ENCODE measurements around the gene CPNE7. TPM values are rescaled to one million over a fixed set of nuclear protein-coding genes. Genes with fewer than 3 reads are reported as not detected.

The CPNE7 gene
- polyA plus RNA-seq, 1 donor from 2014 or later, result 0.15 TPM

- no peak overlapping the region for H3K4me3 ChIP-seq (ENCODE audit: low read length)
- H4K20me1 ChIP-seq (ENCODE audit: insufficient read depth), result no peaks in the 10 kb centered on the region
- no peaks in the 10 kb centered on the region for H3K79me2 ChIP-seq (replicated peaks; ENCODE audit: insufficient read depth, low read length)
- H3K36me3 ChIP-seq (ENCODE audit: insufficient read depth, low read length), result no peaks in the 10 kb centered on the region
- H3F3A ChIP-seq (ENCODE audit: insufficient read depth, low read length, poor library complexity, severe bottlenecking), result no peaks in the 10 kb centered on the region
- H3K9ac ChIP-seq (ENCODE audit: low read length), result no peak overlapping the region
- H3K9me3 ChIP-seq (ENCODE audit: low read length), result no peaks in the 10 kb centered on the region
- no peak overlapping the region for H3K27ac ChIP-seq (ENCODE audit: low read length)
- H2AFZ ChIP-seq (ENCODE audit: low read depth, low read length), result no peak overlapping the region
- H3K27me3 ChIP-seq (ENCODE audit: insufficient read depth, low read depth, low read length), result no peaks in the 10 kb centered on the region
- TF ChIP-seq TAF1 (IDR thresholded peaks at IDR 0.05; ENCODE audit: low read depth) (no peak), RAD21 (conservative IDR thresholded peaks at IDR 0.05) (no peak), MXI1 (conservative IDR thresholded peaks at IDR 0.05; ENCODE audit: poor library complexity, severe bottlenecking) (no peak), POLR2AphosphoS5 (IDR thresholded peaks at IDR 0.05) (no peak), SMC3 (conservative IDR thresholded peaks at IDR 0.05; ENCODE audit: poor library complexity) (no peak), EP300 (conservative IDR thresholded peaks at IDR 0.05; ENCODE audit: poor library complexity, severe bottlenecking) (no peak), EZH2 (IDR thresholded peaks at IDR 0.05; ENCODE audit: borderline replicate concordance, insufficient read depth, low read length, poor library complexity, severe bottlenecking) (no peak), REST (IDR thresholded peaks at IDR 0.05; ENCODE audit: borderline replicate concordance) (no peak)
- TF ChIP-seq, protein P1, sequence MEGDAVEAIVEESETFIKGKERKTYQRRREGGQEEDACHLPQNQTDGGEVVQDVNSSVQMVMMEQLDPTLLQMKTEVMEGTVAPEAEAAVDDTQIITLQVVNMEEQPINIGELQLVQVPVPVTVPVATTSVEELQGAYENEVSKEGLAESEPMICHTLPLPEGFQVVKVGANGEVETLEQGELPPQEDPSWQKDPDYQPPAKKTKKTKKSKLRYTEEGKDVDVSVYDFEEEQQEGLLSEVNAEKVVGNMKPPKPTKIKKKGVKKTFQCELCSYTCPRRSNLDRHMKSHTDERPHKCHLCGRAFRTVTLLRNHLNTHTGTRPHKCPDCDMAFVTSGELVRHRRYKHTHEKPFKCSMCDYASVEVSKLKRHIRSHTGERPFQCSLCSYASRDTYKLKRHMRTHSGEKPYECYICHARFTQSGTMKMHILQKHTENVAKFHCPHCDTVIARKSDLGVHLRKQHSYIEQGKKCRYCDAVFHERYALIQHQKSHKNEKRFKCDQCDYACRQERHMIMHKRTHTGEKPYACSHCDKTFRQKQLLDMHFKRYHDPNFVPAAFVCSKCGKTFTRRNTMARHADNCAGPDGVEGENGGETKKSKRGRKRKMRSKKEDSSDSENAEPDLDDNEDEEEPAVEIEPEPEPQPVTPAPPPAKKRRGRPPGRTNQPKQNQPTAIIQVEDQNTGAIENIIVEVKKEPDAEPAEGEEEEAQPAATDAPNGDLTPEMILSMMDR (IDR thresholded peaks at IDR 0.05; ENCODE audit: poor library complexity, severe bottlenecking), result no peak
- H3K9me2 ChIP-seq (ENCODE audit: insufficient read depth, low read length), result no peaks in the 10 kb centered on the region
- H3K4me2 ChIP-seq (ENCODE audit: low read length), result no peak overlapping the region
These were observed 26.4 kb upstream of the CPNE7 start for GRCh38 chr16:89549007-89549700.

DNA sequence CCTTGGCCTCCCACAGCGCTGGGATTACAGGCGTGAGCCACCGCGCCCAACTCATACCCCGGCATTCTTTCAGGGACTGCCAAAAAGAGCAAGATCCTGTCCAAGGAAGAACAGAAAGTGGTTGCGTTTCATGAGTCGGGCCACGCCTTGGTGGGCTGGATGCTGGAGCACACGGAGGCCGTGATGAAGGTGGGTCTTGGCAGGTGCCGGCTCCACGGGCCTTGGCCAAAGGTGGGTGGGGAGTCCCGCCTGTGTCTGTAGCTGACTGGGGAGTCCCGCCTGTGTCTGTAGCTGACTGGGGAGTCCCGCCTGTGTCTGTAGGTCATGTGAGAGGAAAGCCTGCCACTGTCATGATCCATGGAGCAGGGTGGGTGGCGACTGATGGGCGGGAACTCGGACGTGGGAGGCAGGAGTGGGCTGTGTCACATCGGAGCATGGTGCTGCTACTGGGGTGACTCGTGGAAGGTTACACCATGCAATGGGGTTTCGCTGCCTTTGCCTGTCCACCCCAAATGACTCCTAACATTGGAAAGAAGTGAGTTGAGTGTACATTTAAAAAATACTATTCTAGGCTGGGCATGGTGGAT is 25.0 kb upstream of the CPNE7 start:
- no peak overlapping the region for H3K4me2 ChIP-seq (ENCODE audit: low read length)
- no peaks in the 10 kb centered on the region for H3K9me2 ChIP-seq (ENCODE audit: insufficient read depth, low read length)
- H3K9me3 ChIP-seq (ENCODE audit: low read length), result no peaks in the 10 kb centered on the region
- H3K27me3 ChIP-seq (ENCODE audit: insufficient read depth, low read depth, low read length), result no peaks in the 10 kb centered on the region
- no peaks in the 10 kb centered on the region for H3K36me3 ChIP-seq (ENCODE audit: insufficient read depth, low read length)
- no peak overlapping the region for H2AFZ ChIP-seq (ENCODE audit: low read depth, low read length)
- H4K20me1 ChIP-seq (ENCODE audit: insufficient read depth), result no peaks in the 10 kb centered on the region
- no peak overlapping the region for H3K9ac ChIP-seq (ENCODE audit: low read length)
- no peak overlapping the region for H3K27ac ChIP-seq (ENCODE audit: low read length)
- no peak overlapping the region for H3K4me3 ChIP-seq (ENCODE audit: low read length)
- TF ChIP-seq TAF1 (IDR thresholded peaks at IDR 0.05; ENCODE audit: low read depth) (no peak), REST (IDR thresholded peaks at IDR 0.05; ENCODE audit: borderline replicate concordance) (no peak), MXI1 (conservative IDR thresholded peaks at IDR 0.05; ENCODE audit: poor library complexity, severe bottlenecking) (no peak), EZH2 (IDR thresholded peaks at IDR 0.05; ENCODE audit: borderline replicate concordance, insufficient read depth, low read length, poor library complexity, severe bottlenecking) (no peak), POLR2AphosphoS5 (IDR thresholded peaks at IDR 0.05) (no peak), SMC3 (conservative IDR thresholded peaks at IDR 0.05; ENCODE audit: poor library complexity) (no peak), RAD21 (conservative IDR thresholded peaks at IDR 0.05) (no peak), EP300 (conservative IDR thresholded peaks at IDR 0.05; ENCODE audit: poor library complexity, severe bottlenecking) (no peak)
- TF ChIP-seq, protein P1 (IDR thresholded peaks at IDR 0.05; ENCODE audit: poor library complexity, severe bottlenecking), result no peak
- no peaks in the 10 kb centered on the region for H3F3A ChIP-seq (ENCODE audit: insufficient read depth, low read length, poor library complexity, severe bottlenecking)
- H3K79me2 ChIP-seq (replicated peaks; ENCODE audit: insufficient read depth, low read length), result no peaks in the 10 kb centered on the region
